Common myeloid progenitor, CD34-positive (primary cell): ENCODE data around the gene SPEF2. TPM values are rescaled to one million over a fixed set of nuclear protein-coding genes. Genes with fewer than 3 reads are reported as not detected.

Experiments used
- CTCF ChIA-PET: fragments of 350-600 bp; sonication (Branson Sonifier 250); formaldehyde crosslinking; loops from one replicate; lab custom pipeline; 2021; ENCODE audit warnings: antibody characterized with exemption; lab: Charles Lee
- POLR2A ChIA-PET: fragments of 350-600 bp; sonication (Branson Sonifier 250); formaldehyde crosslinking; loops from one replicate; lab custom pipeline; 2021; ENCODE audit warnings: antibody characterized with exemption; lab: Charles Lee
- DNase-seq, 3 donors: peaks; one replicate each; pipeline versions ENCODE4 v3.0.0 to v3.0.0-alpha.2; 2013
- H3K27ac ChIP-seq, 2 experiments: 1 replicate in 1 of 2; 2 replicates in 1 of 2; pipeline ENCODE4 v1.7.0; 2013; ENCODE audit warnings: inconsistent platforms in 2 of 2, low read length in 2 of 2, mild to moderate bottlenecking in 2 of 2, low read depth in 1 of 2, moderate library complexity in 1 of 2; ENCODE audit not compliant: severe bottlenecking in 2 of 2, insufficient read depth in 1 of 2, poor library complexity in 1 of 2
- H3K27me3 ChIP-seq, 5 experiments: replicated peaks in 2 of 5; 1 replicate in 3 of 5; 2 replicates in 2 of 5; pipeline versions ENCODE4 v1.6.1 to v1.7.0; 2013; ENCODE audit warnings: low read length in 4 of 5, mild to moderate bottlenecking in 2 of 5, moderate library complexity in 2 of 5, inconsistent platforms in 1 of 5; ENCODE audit not compliant: insufficient read depth in 5 of 5, control insufficient read depth in 4 of 5
- H3K36me3 ChIP-seq, 4 experiments: 1 replicate in 2 of 4; 2 replicates in 2 of 4; pipeline versions ENCODE4 v1.6.1 to v1.7.0; 2013; ENCODE audit warnings: low read length in 3 of 4, control low read depth in 1 of 4, mild to moderate bottlenecking in 1 of 4; ENCODE audit not compliant: control insufficient read depth in 4 of 4, insufficient read depth in 4 of 4
- H3K4me1 ChIP-seq, 4 experiments: 1 replicate in 3 of 4; 2 replicates in 1 of 4; pipeline versions ENCODE4 v1.6.1 to v1.7.1; 2013; ENCODE audit warnings: low read length in 3 of 4, mild to moderate bottlenecking in 3 of 4, control low read depth in 1 of 4, inconsistent platforms in 1 of 4, moderate library complexity in 1 of 4; ENCODE audit not compliant: control insufficient read depth in 4 of 4, insufficient read depth in 4 of 4; ENCODE audit errors: control extremely low read depth in 1 of 4
- H3K4me3 ChIP-seq, 7 experiments: 1 replicate in 4 of 7; 2 replicates in 3 of 7; pipeline versions ENCODE4 v1.5.1 to v1.7.0; 2013; ENCODE audit warnings: mild to moderate bottlenecking in 7 of 7, low read length in 6 of 7, moderate library complexity in 6 of 7, inconsistent platforms in 2 of 7, low read depth in 2 of 7, control low read depth in 1 of 7; ENCODE audit not compliant: insufficient read depth in 4 of 7, control insufficient read depth in 1 of 7; ENCODE audit errors: extremely low read depth in 1 of 7
- H3K9me3 ChIP-seq, 5 experiments: 1 replicate in 4 of 5; 2 replicates in 1 of 5; pipeline versions ENCODE4 v1.6.1 to v1.7.1; 2013; ENCODE audit warnings: low read length in 4 of 5, mild to moderate bottlenecking in 2 of 5, inconsistent platforms in 1 of 5, low read depth in 1 of 5, moderate library complexity in 1 of 5; ENCODE audit not compliant: control insufficient read depth in 4 of 5, insufficient read depth in 2 of 5; ENCODE audit errors: control extremely low read depth in 1 of 5
- WGBS: methylation state at CpG from one replicate; pipeline ENCODE4 v1.1.5; 2013; ENCODE audit not compliant: insufficient coverage; 5-methylcytosine and 5-hydroxymethylcytosine counted together
- polyA plus RNA-seq: library from polyadenylated mRNA; unstranded; fragments of 120-200 nt; gene quantifications from one replicate; pipeline ENCODE4 v1.2.1, GENCODE V29; 2013

The SPEF2 gene, protein sequence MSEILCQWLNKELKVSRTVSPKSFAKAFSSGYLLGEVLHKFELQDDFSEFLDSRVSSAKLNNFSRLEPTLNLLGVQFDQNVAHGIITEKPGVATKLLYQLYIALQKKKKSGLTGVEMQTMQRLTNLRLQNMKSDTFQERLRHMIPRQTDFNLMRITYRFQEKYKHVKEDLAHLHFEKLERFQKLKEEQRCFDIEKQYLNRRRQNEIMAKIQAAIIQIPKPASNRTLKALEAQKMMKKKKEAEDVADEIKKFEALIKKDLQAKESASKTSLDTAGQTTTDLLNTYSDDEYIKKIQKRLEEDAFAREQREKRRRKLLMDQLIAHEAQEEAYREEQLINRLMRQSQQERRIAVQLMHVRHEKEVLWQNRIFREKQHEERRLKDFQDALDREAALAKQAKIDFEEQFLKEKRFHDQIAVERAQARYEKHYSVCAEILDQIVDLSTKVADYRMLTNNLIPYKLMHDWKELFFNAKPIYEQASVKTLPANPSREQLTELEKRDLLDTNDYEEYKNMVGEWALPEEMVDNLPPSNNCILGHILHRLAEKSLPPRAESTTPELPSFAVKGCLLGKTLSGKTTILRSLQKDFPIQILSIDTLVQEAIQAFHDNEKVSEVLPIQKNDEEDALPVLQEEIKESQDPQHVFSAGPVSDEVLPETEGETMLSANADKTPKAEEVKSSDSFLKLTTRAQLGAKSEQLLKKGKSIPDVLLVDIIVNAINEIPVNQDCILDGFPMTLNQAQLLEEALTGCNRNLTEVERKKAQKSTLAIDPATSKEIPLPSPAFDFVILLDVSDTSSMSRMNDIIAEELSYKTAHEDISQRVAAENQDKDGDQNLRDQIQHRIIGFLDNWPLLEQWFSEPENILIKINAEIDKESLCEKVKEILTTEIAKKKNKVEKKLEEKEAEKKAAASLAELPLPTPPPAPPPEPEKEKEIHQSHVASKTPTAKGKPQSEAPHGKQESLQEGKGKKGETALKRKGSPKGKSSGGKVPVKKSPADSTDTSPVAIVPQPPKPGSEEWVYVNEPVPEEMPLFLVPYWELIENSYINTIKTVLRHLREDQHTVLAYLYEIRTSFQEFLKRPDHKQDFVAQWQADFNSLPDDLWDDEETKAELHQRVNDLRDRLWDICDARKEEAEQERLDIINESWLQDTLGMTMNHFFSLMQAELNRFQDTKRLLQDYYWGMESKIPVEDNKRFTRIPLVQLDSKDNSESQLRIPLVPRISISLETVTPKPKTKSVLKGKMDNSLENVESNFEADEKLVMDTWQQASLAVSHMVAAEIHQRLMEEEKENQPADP (N-terminal part only)
- 24.4 TPM for polyA plus RNA-seq

DNA sequence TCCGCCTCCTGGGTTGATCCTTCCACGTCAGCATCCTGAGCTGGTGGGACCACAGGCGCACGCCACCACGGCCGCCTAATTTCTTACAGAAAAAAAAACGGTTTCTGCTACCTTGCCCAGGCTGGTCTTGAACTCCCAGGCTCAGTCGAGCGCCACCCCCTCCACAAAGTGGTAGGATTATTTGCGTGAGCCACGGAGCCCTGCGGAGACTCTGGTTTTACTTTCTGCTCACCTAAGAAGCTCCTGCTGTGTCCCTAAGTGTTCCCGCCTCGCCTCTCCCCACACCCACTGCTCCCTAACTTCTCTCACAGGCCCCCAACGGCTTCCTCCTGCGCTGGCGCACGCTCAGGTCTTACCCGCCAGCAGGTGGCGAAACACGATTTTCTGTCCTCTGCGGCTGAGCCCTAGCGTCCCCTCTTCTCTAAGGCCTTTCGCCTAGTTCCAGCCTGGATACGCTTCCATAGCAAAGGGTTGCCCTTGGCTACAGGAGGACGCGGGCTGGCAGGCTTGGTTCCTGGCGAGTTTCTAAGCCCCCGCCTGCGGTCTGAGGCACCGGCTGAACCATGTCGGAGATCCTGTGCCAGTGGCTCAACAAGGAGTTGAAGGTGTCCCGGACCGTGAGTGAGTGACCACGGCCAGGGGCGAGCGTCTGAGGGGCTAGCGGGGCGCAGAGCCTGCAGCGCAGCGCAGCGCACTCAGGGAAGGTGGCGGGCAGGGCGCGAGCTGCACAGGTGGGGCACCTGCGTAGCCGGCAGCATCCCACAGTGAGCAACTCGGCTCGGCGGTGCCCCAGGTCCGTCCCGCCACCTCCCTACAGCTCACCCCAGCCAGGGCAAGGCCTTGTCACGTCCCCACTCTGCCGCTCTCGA is at the start of gene SPEF2:
Gene SPEF2, plus strand, starts transcription at position 429 of the 869 bp plus-strand sequence. Its CDS starts 135 bp downstream, at position 564.
- WGBS: under 1% methylated on average over 32 of the region's 55 CpGs
- CTCF ChIA-PET: interaction anchor here (0.7 to 1.8 kb wide), 9 partner anchors 10 to 314 kb away, joined by 3 to 6 read pairs (median 3); no protein-coding TSS in a partner anchor
- H3K27me3 ChIP-seq: no peaks in the 10 kb centered on the region
- H3K9me3 ChIP-seq: peaks cover 0 to 2% (median 0%) of the 10 kb centered on the region in 5 experiments
- POLR2A ChIA-PET: interaction anchor here (0.7 kb wide), 1 partner anchor 49 kb away, joined by 3 read pairs; no protein-coding TSS in a partner anchor
- DNase-seq: peak; percentile 94 to 97 (median 96)
- peak within 1 kb of the TSS; percentile 89 to 97 (median 94) for H3K4me3 ChIP-seq
- H3K36me3 ChIP-seq: no peaks in the 10 kb centered on the region
- H3K27ac ChIP-seq: peak within 1 kb of the TSS; percentile 53 to 81
- H3K4me1 ChIP-seq: peaks cover 3 to 16% (median 8%) of the 10 kb centered on the region in 4 experiments

DNA sequence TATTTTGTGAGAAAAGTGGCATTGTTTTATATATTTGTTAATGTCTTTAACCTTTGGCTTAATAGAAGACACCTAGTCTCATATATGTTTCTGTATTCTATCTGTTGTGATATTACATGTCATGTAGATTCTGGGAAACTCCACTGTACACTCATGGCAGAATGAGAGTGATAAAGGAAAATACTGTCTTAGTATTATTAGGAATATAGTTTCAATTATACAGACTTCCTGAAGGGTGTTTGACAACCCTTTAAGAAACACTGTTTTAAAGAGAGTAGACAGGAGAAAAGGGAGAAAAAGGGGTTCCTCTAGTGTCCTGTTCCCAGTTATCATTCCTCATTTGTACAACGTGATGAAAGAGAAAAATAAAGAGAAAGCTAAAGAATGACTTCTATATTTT is 42.1 kb upstream of the SPEF2 start:
- Histone ChIP-seq H3K9me3 (no peaks in the 10 kb centered on the region), H3K4me3 (no peak overlapping the region), H3K27ac (no peak overlapping the region), H3K27me3 (no peaks in the 10 kb centered on the region), H3K36me3 (no peaks in the 10 kb centered on the region), H3K4me1 (no peaks in the 10 kb centered on the region)
- no CpG with 5 or more reads among the region's 1 CpG for WGBS
- ChIA-PET POLR2A (no interaction called here), CTCF (no interaction called here)
- no peak for DNase-seq

DNA sequence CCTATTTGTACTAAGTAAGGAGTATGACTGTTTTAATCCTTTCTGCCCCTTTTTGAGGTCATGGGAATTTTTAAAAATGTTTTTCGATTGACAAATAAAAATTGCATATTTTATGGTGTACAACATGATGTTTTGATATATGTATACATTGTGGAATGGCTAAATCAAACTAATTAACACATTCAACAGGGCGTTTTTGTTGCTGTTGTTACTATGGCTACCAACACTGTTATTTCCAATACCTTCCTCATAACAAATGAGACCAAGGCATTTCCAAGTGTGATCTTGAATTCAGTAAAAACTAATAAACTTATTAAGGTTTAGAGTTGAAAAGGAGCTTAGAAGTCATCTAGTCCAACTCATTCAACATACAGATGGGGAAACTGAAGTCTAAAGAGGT is 30.2 kb upstream of the SPEF2 start:
- DNase-seq: no peak
- Histone ChIP-seq H3K4me3 (no peak overlapping the region), H3K9me3 (no peaks in the 10 kb centered on the region), H3K27ac (no peak overlapping the region), H3K4me1 (no peaks in the 10 kb centered on the region), H3K27me3 (peaks cover 0 to 6% (median 2%) of the 10 kb centered on the region in 5 experiments), H3K36me3 (no peaks in the 10 kb centered on the region)
- ChIA-PET POLR2A (no interaction called here), CTCF (no interaction called here)
- no CpG with 5 or more reads among the region's 2 CpGs for WGBS

DNA sequence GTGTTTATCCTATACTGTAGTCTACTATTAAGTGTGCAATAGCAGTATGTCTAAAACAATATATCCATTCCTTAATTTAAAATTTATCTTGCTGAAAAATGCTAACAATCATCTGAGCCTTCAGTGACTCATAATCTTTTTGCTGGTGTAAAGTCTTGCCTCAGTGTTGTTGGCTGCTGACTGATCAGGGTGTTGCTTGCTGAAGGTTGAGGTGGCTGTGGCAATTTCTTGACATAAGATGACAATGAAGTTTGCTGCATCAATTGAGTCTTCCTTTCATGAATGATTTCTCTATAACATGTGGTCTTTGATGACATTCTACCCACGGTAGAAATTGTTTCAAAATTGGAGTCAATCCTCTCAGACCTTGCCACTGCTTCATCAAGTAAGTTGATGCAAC is 24.3 kb upstream of the SPEF2 start:
- Histone ChIP-seq H3K27me3 (peaks cover 0 to 3% (median 0%) of the 10 kb centered on the region in 5 experiments), H3K36me3 (no peaks in the 10 kb centered on the region), H3K9me3 (no peaks in the 10 kb centered on the region), H3K27ac (no peak overlapping the region), H3K4me1 (no peaks in the 10 kb centered on the region), H3K4me3 (no peak overlapping the region)
- 93% methylated on average over 1 of the region's 1 CpG for WGBS
- ChIA-PET POLR2A (no interaction called here), CTCF (no interaction called here)
- no peak for DNase-seq

DNA sequence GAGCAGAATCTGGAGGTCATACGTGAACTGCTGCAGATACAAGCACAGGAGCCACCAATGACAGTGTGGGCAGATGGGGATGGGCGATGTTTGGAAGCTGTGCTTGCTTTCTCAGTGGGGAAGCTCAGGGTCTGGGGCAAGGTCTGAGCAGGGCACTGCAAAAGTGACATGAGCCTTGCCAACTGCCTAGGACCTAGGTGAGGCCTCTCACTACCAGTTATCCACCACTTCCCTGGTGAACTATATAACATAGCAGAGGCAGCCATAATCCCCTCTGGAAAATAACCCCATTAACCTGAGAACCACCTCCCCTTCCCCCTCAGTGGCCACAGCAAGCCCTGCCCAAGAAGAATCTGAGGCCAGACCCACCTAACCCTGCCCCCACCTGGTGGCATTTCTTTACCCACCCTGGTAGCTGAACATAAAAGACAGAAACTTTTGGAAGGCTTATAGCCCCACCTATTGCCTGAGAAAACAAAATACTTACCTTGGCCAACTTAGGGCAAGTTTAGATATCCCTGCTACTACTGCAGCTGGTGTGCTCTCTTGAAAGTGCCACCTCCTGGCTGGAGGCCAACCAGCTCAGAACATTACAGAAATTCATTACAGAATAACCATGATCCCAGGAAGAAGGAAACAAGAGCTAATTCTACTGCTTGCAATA is 18.8 kb upstream of the SPEF2 start:
- CTCF ChIA-PET: no interaction called here
- Histone ChIP-seq H3K4me3 (no peak overlapping the region), H3K4me1 (no peaks in the 10 kb centered on the region), H3K27me3 (no peaks in the 10 kb centered on the region), H3K27ac (no peak overlapping the region), H3K36me3 (no peaks in the 10 kb centered on the region), H3K9me3 (peaks cover 0 to 4% (median 0%) of the 10 kb centered on the region in 5 experiments)
- peak; percentile 5 to 27 (median 22) for DNase-seq
- POLR2A ChIA-PET: no interaction called here
- WGBS: 100% methylated on average over 2 of the region's 2 CpGs

GRCh38 chr5:35600591-35600990 is 17.1 kb upstream of the SPEF2 start:
- H3K27ac ChIP-seq: no peak overlapping the region
- no peak overlapping the region for H3K4me3 ChIP-seq
- CTCF ChIA-PET: no interaction called here
- POLR2A ChIA-PET: no interaction called here
- no peaks in the 10 kb centered on the region for H3K4me1 ChIP-seq
- H3K9me3 ChIP-seq: peaks cover 0 to 4% (median 0%) of the 10 kb centered on the region in 5 experiments
- H3K27me3 ChIP-seq: no peaks in the 10 kb centered on the region
- DNase-seq: no peak
- no peaks in the 10 kb centered on the region for H3K36me3 ChIP-seq
